Activated naive CD8-positive, alpha-beta T cell treated with anti-CD3 and anti-CD28 coated beads, Interleukin-2, amount 10 ng/mL, durations not matched to agents 7 days and 5 days (primary cell): ENCODE measurements around the gene NPAS3. TPM values are rescaled to one million over a fixed set of nuclear protein-coding genes. Genes with fewer than 3 reads are reported as not detected.

Experiments used
- ATAC-seq: fragments of 150-1000 bp; cut with Tn5 transposase; one replicate; pipeline ENCODE4 v1.10.0; 2021; ENCODE audit warnings: low read depth, moderate library complexity
- POLR2A ChIA-PET: fragments of 350-600 bp; sonication (Branson Sonifier 250); formaldehyde crosslinking; loops from one replicate; lab custom pipeline; 2021; ENCODE audit warnings: antibody characterized with exemption; lab: Charles Lee
- DNase-seq: peaks from one replicate; pipeline ENCODE4 v3.0.0; 2021
- H3K27ac Mint-ChIP-seq: one replicate; pipeline ENCODE4 v1.8.0; 2022; ENCODE audit warnings: mild to moderate bottlenecking, mixed read lengths
- H3K27me3 Mint-ChIP-seq: one replicate; pipeline ENCODE4 v1.8.0; 2022; ENCODE audit warnings: mild to moderate bottlenecking, moderate library complexity, mixed read lengths
- H3K36me3 Mint-ChIP-seq: one replicate; pipeline ENCODE4 v1.8.0; 2021; ENCODE audit warnings: mild to moderate bottlenecking, mixed read lengths
- H3K4me1 Mint-ChIP-seq: one replicate; pipeline ENCODE4 v1.8.0; 2021; ENCODE audit warnings: mixed read lengths
- H3K4me3 Mint-ChIP-seq: one replicate; pipeline ENCODE4 v1.8.0; 2022; ENCODE audit warnings: mild to moderate bottlenecking, moderate library complexity, mixed read lengths
- H3K9me3 Mint-ChIP-seq: one replicate; pipeline ENCODE4 v1.8.0; 2021; ENCODE audit warnings: mixed read lengths
- total RNA-seq, 2 experiments: library from RNA; stranded (reverse); gene quantifications; one replicate each; pipeline ENCODE4 v1.2.3, GENCODE V29; 2021

NPAS3 gene
- total RNA-seq, 2 experiments from 2014 or later: not detected

DNA sequence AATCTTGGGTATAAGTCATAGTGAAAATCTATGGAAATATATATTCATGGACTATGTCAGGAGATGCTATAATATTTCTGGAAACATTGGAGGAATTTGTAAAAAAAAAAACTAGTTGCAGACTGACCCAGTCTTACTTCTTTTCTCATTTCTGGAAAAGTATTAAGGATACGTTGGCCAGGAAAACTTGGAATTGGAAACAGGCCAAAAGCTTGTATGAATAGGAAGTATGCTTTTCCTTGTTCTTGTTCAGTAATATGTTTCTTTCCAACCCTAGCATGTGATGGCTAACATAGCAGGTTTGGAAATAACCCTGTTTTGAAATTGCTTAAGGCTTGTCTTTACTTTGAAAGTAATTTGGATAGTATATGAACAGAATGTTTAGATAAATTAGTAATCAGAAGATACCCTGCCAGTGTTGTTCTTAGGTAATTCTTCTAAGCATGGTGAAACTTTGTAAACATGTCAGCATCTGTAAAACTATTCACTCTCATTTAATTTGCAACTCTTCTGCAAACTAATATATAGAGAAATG is 316.2 kb downstream of the NPAS3 start:
- no peak overlapping the region for H3K4me3 Mint-ChIP-seq
- POLR2A ChIA-PET: no interaction called here
- H3K27ac Mint-ChIP-seq: no peak overlapping the region
- no peaks in the 10 kb centered on the region for H3K4me1 Mint-ChIP-seq
- no peaks in the 10 kb centered on the region for H3K27me3 Mint-ChIP-seq
- DNase-seq: no peak
- no peaks in the 10 kb centered on the region for H3K36me3 Mint-ChIP-seq
- H3K9me3 Mint-ChIP-seq: peaks cover 3% of the 10 kb centered on the region
- no peak for ATAC-seq

DNA sequence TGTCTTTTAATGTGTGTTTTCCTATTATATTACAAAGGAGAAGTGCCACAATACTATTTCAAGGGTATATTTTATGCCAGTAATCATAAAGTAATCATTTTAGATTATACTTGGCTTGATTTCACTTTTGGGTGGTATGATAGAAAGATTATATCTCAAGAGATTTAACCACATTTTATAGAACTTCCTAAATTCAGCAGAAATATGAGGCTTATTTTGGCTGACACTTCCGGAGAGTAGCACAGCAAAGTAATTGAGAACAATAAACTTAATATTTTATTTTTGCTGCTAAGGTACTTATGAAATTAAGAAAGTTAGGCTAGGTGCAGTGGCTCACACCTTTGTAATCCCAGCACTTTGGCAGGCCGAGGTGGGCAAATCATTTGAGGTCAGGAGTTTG is 319.1 kb downstream of the NPAS3 start:
- POLR2A ChIA-PET: no interaction called here
- ATAC-seq (no peak), DNase-seq (no peak)
- H3K4me1 Mint-ChIP-seq: no peaks in the 10 kb centered on the region
- no peak overlapping the region for H3K27ac Mint-ChIP-seq
- H3K4me3 Mint-ChIP-seq: no peak overlapping the region
- no peaks in the 10 kb centered on the region for H3K27me3 Mint-ChIP-seq
- H3K9me3 Mint-ChIP-seq: peaks cover 3% of the 10 kb centered on the region
- H3K36me3 Mint-ChIP-seq: no peaks in the 10 kb centered on the region

DNA sequence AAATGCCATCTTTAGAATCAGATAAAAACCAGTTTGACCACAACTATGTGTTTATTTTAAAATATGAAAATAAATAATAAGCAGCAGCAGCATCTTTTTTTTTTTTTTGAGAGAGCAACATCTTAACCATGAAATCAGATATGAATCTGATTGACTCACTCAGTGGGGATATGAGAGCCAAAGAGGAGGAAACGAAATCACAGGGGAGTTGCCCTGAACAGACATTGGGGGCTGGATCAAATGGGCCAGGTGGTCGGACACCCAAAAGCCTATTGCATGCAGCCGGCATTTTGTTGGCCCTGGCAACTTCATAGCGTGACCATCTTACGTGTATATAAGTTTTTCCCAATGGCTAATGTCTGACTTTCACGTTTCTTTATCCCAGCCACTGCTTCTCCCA is 321.1 kb downstream of the NPAS3 start:
- DNase-seq: no peak
- Mint-ChIP-seq H3K27ac (no peak overlapping the region), H3K4me3 (no peak overlapping the region), H3K27me3 (no peaks in the 10 kb centered on the region), H3K4me1 (no peaks in the 10 kb centered on the region), H3K9me3 (no peaks in the 10 kb centered on the region), H3K36me3 (no peaks in the 10 kb centered on the region)
- ATAC-seq: no peak
- POLR2A ChIA-PET: no interaction called here

DNA sequence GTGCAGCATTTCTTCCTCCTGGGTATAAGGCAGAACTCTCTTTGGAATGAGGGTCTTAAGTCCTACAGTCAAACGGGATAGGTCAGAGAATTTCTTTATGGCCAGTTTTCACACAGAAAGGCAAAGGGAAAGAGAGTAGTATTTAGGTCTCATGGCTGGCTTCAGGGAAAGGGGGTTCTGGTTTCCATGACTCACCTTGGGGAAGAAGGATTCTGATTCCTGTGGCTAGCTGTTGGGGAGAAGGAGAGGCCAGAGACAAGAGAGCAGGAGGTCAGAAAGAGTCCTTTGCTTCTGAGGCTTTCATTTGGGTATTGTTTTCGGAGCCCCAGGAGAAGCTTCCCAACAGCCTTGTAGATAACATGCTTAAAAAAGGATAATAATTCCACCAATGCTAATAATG is 332.5 kb downstream of the NPAS3 start:
- DNase-seq (no peak), ATAC-seq (no peak)
- POLR2A ChIA-PET: no interaction called here
- no peak overlapping the region for H3K4me3 Mint-ChIP-seq
- no peaks in the 10 kb centered on the region for H3K9me3 Mint-ChIP-seq
- no peak overlapping the region for H3K27ac Mint-ChIP-seq
- no peaks in the 10 kb centered on the region for H3K27me3 Mint-ChIP-seq
- no peaks in the 10 kb centered on the region for H3K4me1 Mint-ChIP-seq
- no peaks in the 10 kb centered on the region for H3K36me3 Mint-ChIP-seq

DNA sequence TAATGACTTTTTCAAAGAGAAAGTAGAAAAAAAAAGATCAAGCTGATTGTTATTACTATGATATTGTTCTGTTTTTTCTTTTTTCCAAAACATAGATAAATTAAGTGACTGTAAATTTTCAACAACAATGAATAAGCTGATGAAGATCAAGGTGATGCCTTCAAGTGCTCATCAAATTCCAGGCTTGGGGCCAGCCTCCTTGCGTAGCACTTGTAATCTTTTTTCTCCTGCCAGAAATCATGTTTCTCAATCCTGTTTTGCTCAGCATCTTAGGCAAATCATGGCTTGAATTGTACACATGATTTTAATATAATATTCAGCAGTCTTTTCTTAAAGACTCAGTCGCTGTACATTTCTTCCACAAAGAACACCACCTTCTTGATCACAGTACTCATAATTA is 333.2 kb downstream of the NPAS3 start:
- Mint-ChIP-seq H3K9me3 (no peaks in the 10 kb centered on the region), H3K4me1 (no peaks in the 10 kb centered on the region), H3K27ac (no peak overlapping the region), H3K4me3 (no peak overlapping the region), H3K27me3 (no peaks in the 10 kb centered on the region), H3K36me3 (no peaks in the 10 kb centered on the region)
- ATAC-seq (no peak), DNase-seq (no peak)
- POLR2A ChIA-PET: no interaction called here

DNA sequence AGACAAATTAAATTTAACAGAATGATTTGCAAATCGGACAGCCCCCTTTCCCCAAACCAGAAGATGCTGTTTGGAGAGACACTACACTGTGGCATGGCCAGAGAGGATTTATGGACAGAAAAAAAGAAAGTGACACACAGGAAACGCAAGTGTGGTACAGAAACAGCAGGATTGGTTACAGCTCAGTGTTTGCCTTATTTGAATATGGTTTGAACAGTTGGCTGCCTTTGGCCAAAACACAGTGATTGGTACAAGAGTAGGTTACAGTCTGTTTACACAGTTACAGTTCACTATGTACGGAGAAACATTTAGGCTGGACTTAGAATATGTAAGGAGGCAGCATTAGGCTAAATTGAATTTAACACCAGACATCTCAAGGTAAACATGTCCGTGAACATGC is 335.3 kb downstream of the NPAS3 start:
- H3K27ac Mint-ChIP-seq: no peak overlapping the region
- no peak for DNase-seq

DNA sequence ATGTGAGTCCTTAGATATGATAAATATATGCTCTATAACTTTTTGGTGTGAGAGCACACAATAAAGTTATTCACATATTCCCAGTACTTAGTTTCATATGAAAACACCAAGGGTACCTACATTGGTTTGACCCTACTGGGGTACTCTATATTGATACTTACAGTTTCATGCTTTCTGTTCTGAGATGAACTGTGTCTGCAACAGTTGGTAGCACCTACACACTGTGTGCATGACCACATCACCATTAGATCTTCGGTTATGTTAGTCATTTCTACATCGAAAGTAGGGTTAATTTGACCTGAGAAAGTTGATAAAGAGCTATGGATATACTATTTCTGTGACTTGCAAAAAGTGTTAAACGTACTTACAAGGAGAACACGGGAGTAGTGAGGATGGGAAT is 337.2 kb downstream of the NPAS3 start:
- POLR2A ChIA-PET: no interaction called here
- DNase-seq: no peak
- no peaks in the 10 kb centered on the region for H3K27me3 Mint-ChIP-seq
- H3K36me3 Mint-ChIP-seq: no peaks in the 10 kb centered on the region
- H3K9me3 Mint-ChIP-seq: no peaks in the 10 kb centered on the region
- ATAC-seq: no peak
- no peak overlapping the region for H3K27ac Mint-ChIP-seq
- H3K4me3 Mint-ChIP-seq: no peak overlapping the region
- H3K4me1 Mint-ChIP-seq: no peaks in the 10 kb centered on the region

More for the DNA sequence above, 335.3 kb downstream of the NPAS3 start:
- H3K4me1 Mint-ChIP-seq: no peaks in the 10 kb centered on the region
- H3K36me3 Mint-ChIP-seq: no peaks in the 10 kb centered on the region
- no peaks in the 10 kb centered on the region for H3K9me3 Mint-ChIP-seq
- H3K27me3 Mint-ChIP-seq: no peaks in the 10 kb centered on the region
- H3K4me3 Mint-ChIP-seq: no peak overlapping the region
- no peak for ATAC-seq
- POLR2A ChIA-PET: no interaction called here

DNA sequence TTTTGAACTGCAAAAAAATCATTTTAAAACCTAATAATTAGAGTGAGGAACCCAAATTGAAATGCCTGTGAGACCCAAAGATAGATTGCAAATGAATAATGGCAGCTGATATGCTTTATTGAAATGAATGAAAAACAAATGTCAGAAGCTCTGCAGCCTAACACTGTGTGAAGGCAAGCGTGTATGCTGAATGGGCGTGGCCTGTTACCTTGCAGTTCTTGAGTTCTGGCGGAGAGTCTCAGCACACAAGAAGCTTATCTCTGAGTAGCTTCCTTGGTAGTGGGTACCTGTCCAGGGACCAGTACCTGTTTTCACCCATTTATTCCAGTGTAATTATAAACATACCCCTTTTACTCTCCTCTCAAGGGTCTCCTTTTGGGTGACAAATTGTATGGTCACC is 341.2 kb downstream of the NPAS3 start:
- H3K4me1 Mint-ChIP-seq: no peaks in the 10 kb centered on the region
- H3K4me3 Mint-ChIP-seq: no peak overlapping the region
- H3K9me3 Mint-ChIP-seq: no peaks in the 10 kb centered on the region
- POLR2A ChIA-PET: no interaction called here
- H3K27me3 Mint-ChIP-seq: no peaks in the 10 kb centered on the region
- H3K27ac Mint-ChIP-seq: no peak overlapping the region
- H3K36me3 Mint-ChIP-seq: no peaks in the 10 kb centered on the region
- no peak for ATAC-seq
- no peak for DNase-seq

DNA sequence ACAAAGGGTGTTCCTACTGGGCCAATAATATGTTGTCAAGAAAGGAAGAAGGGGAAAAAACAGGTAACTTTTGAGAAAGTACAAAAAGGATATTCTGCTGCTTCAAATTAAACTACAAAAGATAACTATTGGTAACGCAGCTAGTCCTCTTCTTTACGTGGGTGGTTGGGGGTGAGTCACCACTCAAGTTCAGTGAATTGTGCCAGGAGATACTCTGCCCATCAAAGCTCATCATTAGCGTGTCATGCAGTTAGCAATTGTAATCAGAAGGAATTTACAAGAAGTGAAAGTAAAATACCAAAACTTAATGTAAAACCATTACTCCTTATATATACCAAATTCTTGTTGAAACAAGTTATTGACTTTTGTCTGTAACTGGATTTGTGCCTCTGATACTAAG is 342.0 kb downstream of the NPAS3 start:
- Mint-ChIP-seq H3K27ac (no peak overlapping the region), H3K27me3 (no peaks in the 10 kb centered on the region), H3K9me3 (no peaks in the 10 kb centered on the region), H3K4me3 (no peak overlapping the region), H3K36me3 (no peaks in the 10 kb centered on the region), H3K4me1 (no peaks in the 10 kb centered on the region)
- POLR2A ChIA-PET: no interaction called here
- ATAC-seq: no peak
- no peak for DNase-seq

DNA sequence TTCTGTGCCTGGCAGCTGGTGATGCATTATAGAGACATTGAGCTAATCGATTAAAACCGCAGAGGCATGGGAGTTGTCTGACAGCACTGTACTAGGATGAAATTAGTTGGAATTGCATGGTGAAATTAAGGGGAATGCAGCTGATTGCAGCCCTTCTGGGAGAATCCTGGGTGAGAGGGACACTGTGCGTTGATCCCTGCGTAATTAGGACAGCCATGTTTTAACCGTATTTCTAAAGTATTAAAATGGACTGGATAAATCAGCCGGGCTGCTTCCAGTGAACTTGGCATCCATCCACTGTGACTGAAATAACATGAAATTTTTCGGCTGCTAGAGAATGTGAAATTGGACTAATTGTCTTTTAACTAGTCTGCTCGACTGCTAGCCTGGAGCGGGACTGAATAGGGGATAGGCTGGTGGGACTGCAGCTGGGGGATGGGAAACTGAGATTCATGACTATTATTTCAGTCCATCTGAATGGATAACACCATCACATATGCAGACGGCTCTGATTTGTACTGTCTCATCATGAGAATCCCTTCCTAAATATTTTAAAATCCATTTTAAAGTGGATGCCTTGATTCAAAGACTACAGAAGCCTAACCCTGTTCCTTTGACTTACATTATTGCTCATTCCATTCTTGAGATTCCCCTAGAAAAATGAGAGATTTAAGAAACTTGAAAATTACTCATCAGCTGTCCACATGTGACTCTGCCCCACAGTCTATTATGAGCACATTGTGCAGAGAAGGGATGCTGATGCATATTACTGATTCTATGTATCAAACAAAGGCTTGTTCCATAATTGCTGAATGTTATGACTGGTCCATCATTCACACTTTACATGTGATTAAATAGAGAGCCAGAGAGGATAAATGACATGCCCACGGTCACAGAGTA is 343.9 kb downstream of the NPAS3 start:
- no peaks in the 10 kb centered on the region for H3K27me3 Mint-ChIP-seq
- no peaks in the 10 kb centered on the region for H3K9me3 Mint-ChIP-seq
- no peak overlapping the region for H3K4me3 Mint-ChIP-seq
- no peaks in the 10 kb centered on the region for H3K4me1 Mint-ChIP-seq
- POLR2A ChIA-PET: no interaction called here
- no peak overlapping the region for H3K27ac Mint-ChIP-seq
- ATAC-seq: no peak
- no peak for DNase-seq
- no peaks in the 10 kb centered on the region for H3K36me3 Mint-ChIP-seq

DNA sequence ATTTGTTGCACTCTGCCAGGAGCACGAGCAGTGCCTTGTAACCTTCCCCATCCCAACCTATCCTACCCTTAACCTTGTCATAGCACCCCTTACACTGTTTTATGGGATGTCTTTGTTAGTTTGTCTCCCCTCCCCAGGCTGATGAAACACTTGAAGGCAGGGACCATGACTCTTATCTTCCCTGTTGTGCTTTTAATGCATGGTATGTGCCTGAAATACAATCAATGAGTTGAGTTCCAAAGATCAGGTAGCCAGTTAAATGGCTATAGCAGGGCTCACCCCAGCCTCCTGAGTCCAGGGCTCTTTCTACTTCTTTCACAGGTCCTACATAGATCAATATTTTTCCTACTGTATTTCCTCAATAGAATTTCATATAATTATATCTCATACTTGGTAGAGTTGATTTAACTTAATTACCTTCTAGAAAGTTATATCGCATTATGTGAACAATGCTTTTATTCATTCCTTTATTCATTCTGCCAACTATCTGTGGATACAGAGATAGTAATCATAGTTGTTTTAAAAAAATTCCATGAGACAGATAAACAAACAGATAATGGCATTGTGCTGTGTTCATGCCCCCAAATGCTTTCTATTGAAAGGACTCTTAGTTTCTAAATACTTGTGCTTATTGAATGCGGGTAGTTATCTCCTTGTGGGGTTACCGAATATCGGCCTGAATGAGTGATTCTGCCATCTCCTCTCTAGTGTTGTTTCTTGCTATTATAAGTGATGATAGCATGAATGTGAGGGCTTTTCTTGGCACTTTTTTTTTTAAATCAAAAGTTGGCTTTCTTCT is 347.4 kb downstream of the NPAS3 start:
- no peaks in the 10 kb centered on the region for H3K4me1 Mint-ChIP-seq
- H3K27ac Mint-ChIP-seq: no peak overlapping the region
- no peaks in the 10 kb centered on the region for H3K36me3 Mint-ChIP-seq
- H3K4me3 Mint-ChIP-seq: no peak overlapping the region
- no peaks in the 10 kb centered on the region for H3K27me3 Mint-ChIP-seq
- POLR2A ChIA-PET: no interaction called here
- no peaks in the 10 kb centered on the region for H3K9me3 Mint-ChIP-seq
- ATAC-seq (no peak), DNase-seq (no peak)

DNA sequence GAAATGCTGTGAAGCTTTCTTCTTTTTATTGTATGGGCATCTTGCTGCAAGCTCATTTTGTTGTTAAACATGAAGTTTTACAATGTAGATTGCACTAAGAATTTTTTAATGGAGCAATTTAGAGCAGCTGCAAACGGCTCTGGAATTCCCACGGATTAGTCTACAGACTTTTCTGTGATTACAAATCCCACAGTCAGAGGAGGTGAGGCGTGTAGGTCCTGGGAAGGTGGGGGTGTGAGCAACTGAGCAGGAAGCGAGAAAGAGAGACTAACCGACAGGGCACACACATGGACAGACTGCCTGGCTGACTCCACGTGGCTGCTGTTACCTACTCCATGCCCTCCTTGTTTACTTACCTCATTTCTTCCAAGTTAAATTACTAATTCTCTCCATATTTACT is 348.5 kb downstream of the NPAS3 start:
- no peaks in the 10 kb centered on the region for H3K27me3 Mint-ChIP-seq
- no peaks in the 10 kb centered on the region for H3K36me3 Mint-ChIP-seq
- ATAC-seq (no peak), DNase-seq (no peak)
- POLR2A ChIA-PET: no interaction called here
- H3K4me3 Mint-ChIP-seq: no peak overlapping the region
- H3K27ac Mint-ChIP-seq: no peak overlapping the region
- no peaks in the 10 kb centered on the region for H3K4me1 Mint-ChIP-seq
- no peaks in the 10 kb centered on the region for H3K9me3 Mint-ChIP-seq

DNA sequence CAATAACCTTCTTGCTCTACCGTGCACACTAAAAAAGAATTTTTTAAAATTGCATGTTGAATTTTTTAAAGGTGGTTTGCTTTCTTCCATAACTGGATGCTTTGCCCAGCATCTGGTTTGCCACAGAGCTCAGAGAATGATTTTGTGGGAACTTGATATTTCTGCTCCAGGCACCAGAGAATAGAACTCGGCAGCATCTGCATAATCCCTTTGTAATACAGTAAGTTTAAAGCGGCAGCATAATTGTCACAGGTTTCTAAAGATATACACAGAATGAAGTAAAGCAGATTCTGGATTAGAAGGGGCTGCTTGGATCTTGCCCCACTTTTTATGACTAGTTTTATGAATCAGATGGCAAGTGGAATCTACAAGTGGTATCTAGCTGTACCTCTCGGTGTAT is 352.0 kb downstream of the NPAS3 start:
- no peaks in the 10 kb centered on the region for H3K27me3 Mint-ChIP-seq
- no peak overlapping the region for H3K4me3 Mint-ChIP-seq
- no peak overlapping the region for H3K27ac Mint-ChIP-seq
- H3K9me3 Mint-ChIP-seq: no peaks in the 10 kb centered on the region
- POLR2A ChIA-PET: no interaction called here
- ATAC-seq (no peak), DNase-seq (no peak)
- H3K4me1 Mint-ChIP-seq: no peaks in the 10 kb centered on the region
- H3K36me3 Mint-ChIP-seq: no peaks in the 10 kb centered on the region
